Mesendoderm (in vitro differentiated cells): ENCODE measurements around the gene DLD.

Experiments used
- DNase-seq: peaks from one replicate; pipeline ENCODE4 v3.0.0; 2013
- H2AK5ac ChIP-seq: 2 replicates; pipeline ENCODE4 v1.6.1; 2013; ENCODE audit warnings: low read length, inconsistent platforms
- H2BK120ac ChIP-seq: 2 replicates; pipeline ENCODE4 v1.6.1; 2013; ENCODE audit warnings: low read depth, mild to moderate bottlenecking, low read length, moderate library complexity, mixed read lengths
- H2BK15ac ChIP-seq: replicated peaks from 2 replicates; pipeline ENCODE4 v1.6.1; 2013; ENCODE audit warnings: low read depth, mild to moderate bottlenecking, moderate library complexity
- H2BK5ac ChIP-seq: 2 replicates; pipeline ENCODE4 v1.6.1; 2013; ENCODE audit warnings: low read length, inconsistent platforms
- H3K18ac ChIP-seq: 2 replicates; pipeline ENCODE4 v1.6.1; 2013; ENCODE audit warnings: mild to moderate bottlenecking, low read length, mixed read lengths
- H3K23ac ChIP-seq: one replicate; pipeline ENCODE4 v1.6.1; 2013; ENCODE audit warnings: low read length
- H3K27ac ChIP-seq: 2 replicates; pipeline ENCODE4 v1.5.1; 2013; ENCODE audit warnings: low read depth, mild to moderate bottlenecking, inconsistent platforms, low read length, moderate library complexity
- H3K27me3 ChIP-seq: 2 replicates; pipeline ENCODE4 v1.6.1; 2013; ENCODE audit warnings: low read length, control low read depth, mild to moderate bottlenecking, inconsistent platforms; ENCODE audit not compliant: insufficient read depth, poor library complexity
- H3K36me3 ChIP-seq: 2 replicates; pipeline ENCODE4 v1.6.1; 2013; ENCODE audit warnings: low read length, inconsistent platforms; ENCODE audit not compliant: control insufficient read depth, insufficient read depth
- H3K4ac ChIP-seq: one replicate; pipeline ENCODE4 v1.6.1; 2013; ENCODE audit warnings: low read depth, mild to moderate bottlenecking, low read length, moderate library complexity
- H3K4me1 ChIP-seq: 2 replicates; pipeline ENCODE4 v1.6.1; 2013; ENCODE audit warnings: low read depth, low read length, inconsistent platforms; ENCODE audit not compliant: control insufficient read depth
- H3K4me2 ChIP-seq: 2 replicates; pipeline ENCODE4 v1.6.1; 2013; ENCODE audit warnings: low read length
- H3K4me3 ChIP-seq: 2 replicates; pipeline ENCODE4 v1.5.1; 2013; ENCODE audit warnings: mild to moderate bottlenecking, low read length
- H3K56ac ChIP-seq: one replicate; pipeline ENCODE4 v1.6.1; 2013; ENCODE audit warnings: low read length
- H3K79me1 ChIP-seq: 2 replicates; pipeline ENCODE4 v1.6.1; 2013; ENCODE audit warnings: low read length, inconsistent platforms
- H3K79me2 ChIP-seq: 2 replicates; pipeline ENCODE4 v1.6.1; 2013; ENCODE audit warnings: mild to moderate bottlenecking, low read length; ENCODE audit not compliant: control insufficient read depth, insufficient read depth
- H3K9ac ChIP-seq: 2 replicates; pipeline ENCODE4 v1.6.1; 2013; ENCODE audit warnings: low read length, inconsistent platforms
- H4K5ac ChIP-seq: one replicate; pipeline ENCODE4 v1.6.1; 2013; ENCODE audit warnings: low read length
- H4K8ac ChIP-seq: one replicate; pipeline ENCODE4 v1.6.1; 2013; ENCODE audit warnings: low read depth, mild to moderate bottlenecking, control low read depth, low read length, moderate library complexity
- WGBS: extraction: QIAGEN DNeasy Blood & Tissue Kit; methylation state at CpG from one replicate; pipeline ENCODE4 v1.1.7; 2013; ENCODE audit warnings: low lambda C conversion rate, missing lambda C conversion rate; ENCODE audit not compliant: insufficient coverage; ENCODE audit errors: extremely low coverage; 5-methylcytosine and 5-hydroxymethylcytosine counted together

DLD gene

GRCh38 chr7:107943018-107943417, 52.0 kb downstream of the DLD start:
- H4K8ac ChIP-seq: no peak overlapping the region
- no peaks in the 10 kb centered on the region for H3K79me1 ChIP-seq
- H3K27ac ChIP-seq: no peak overlapping the region
- no peak for DNase-seq
- no peak overlapping the region for H3K4me3 ChIP-seq
- H3K23ac ChIP-seq: no peak overlapping the region
- no peak overlapping the region for H2BK5ac ChIP-seq
- WGBS: no CpG with 5 or more reads among the region's 4 CpGs
- H3K4me2 ChIP-seq: no peak overlapping the region
- no peaks in the 10 kb centered on the region for H3K27me3 ChIP-seq
- no peak overlapping the region for H2AK5ac ChIP-seq
- H3K4me1 ChIP-seq: no peaks in the 10 kb centered on the region
- no peak overlapping the region for H2BK15ac ChIP-seq
- no peak overlapping the region for H3K56ac ChIP-seq
- H4K5ac ChIP-seq: no peak overlapping the region
- H2BK120ac ChIP-seq: no peak overlapping the region
- no peak overlapping the region for H3K9ac ChIP-seq
- no peaks in the 10 kb centered on the region for H3K79me2 ChIP-seq
- H3K4ac ChIP-seq: no peak overlapping the region
- H3K36me3 ChIP-seq: peaks cover 2% of the 10 kb centered on the region
- H3K18ac ChIP-seq: no peak overlapping the region

- Histone ChIP-seq H3K9ac (no peak overlapping the region), H2BK120ac (no peak overlapping the region), H3K79me2 (no peaks in the 10 kb centered on the region), H4K8ac (no peak overlapping the region), H2AK5ac (no peak overlapping the region), H3K56ac (no peak overlapping the region), H3K27me3 (no peaks in the 10 kb centered on the region), H2BK5ac (no peak overlapping the region), H3K4ac (no peak overlapping the region), H2BK15ac (no peak overlapping the region), H3K18ac (no peak overlapping the region), H3K79me1 (no peaks in the 10 kb centered on the region), H3K36me3 (peaks cover 2% of the 10 kb centered on the region), H3K27ac (no peak overlapping the region), H3K4me1 (no peaks in the 10 kb centered on the region), H3K4me3 (no peak overlapping the region), H3K23ac (no peak overlapping the region), H4K5ac (no peak overlapping the region), H3K4me2 (no peak overlapping the region)
- DNase-seq: no peak
- WGBS: no CpG with 5 or more reads among the region's 3 CpGs
These were observed 53.6 kb downstream of the DLD start for GRCh38 chr7:107944411-107945169.

DNA sequence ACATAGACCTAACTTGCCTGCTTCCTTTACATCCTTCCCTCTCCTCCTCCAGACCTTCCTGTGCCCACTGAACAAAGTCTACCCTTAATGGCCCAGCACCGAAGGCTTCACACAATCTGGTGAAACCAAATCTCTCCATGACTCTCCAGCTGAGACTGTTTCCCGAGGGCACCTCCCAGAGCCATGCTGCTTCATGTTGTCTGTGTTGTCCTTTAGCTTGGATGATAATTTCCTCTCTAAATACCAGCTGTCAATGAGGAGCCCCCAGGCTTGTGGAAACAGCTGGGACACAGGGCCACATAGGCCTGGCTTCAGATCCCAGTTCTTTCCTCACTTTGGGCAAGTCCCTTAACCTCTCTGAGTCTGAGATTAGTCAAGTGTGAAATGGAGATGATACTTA, 54.3 kb downstream of the DLD start:
- no peaks in the 10 kb centered on the region for H3K36me3 ChIP-seq
- no peak overlapping the region for H2BK120ac ChIP-seq
- H3K4me3 ChIP-seq: no peak overlapping the region
- no peak overlapping the region for H3K23ac ChIP-seq
- H3K4me1 ChIP-seq: no peaks in the 10 kb centered on the region
- H3K79me1 ChIP-seq: no peaks in the 10 kb centered on the region
- no peak for DNase-seq
- no peaks in the 10 kb centered on the region for H3K27me3 ChIP-seq
- no peak overlapping the region for H2AK5ac ChIP-seq
- no peaks in the 10 kb centered on the region for H3K79me2 ChIP-seq
- no peak overlapping the region for H3K9ac ChIP-seq
- H3K4me2 ChIP-seq: no peak overlapping the region
- H3K18ac ChIP-seq: no peak overlapping the region
- H2BK15ac ChIP-seq: no peak overlapping the region
- H3K56ac ChIP-seq: no peak overlapping the region
- no peak overlapping the region for H4K5ac ChIP-seq
- no peak overlapping the region for H3K4ac ChIP-seq
- no peak overlapping the region for H4K8ac ChIP-seq
- H2BK5ac ChIP-seq: no peak overlapping the region
- no CpG with 5 or more reads among the region's 2 CpGs for WGBS
- H3K27ac ChIP-seq: no peak overlapping the region

GRCh38 chr7:107946451-107946850, 55.5 kb downstream of the DLD start:
- Histone ChIP-seq H3K4me2 (no peak overlapping the region), H3K23ac (no peak overlapping the region), H2BK5ac (no peak overlapping the region), H3K18ac (no peak overlapping the region), H3K4me1 (no peaks in the 10 kb centered on the region), H2BK120ac (no peak overlapping the region), H3K36me3 (no peaks in the 10 kb centered on the region), H3K79me2 (no peaks in the 10 kb centered on the region), H2AK5ac (no peak overlapping the region), H4K5ac (no peak overlapping the region), H3K79me1 (no peaks in the 10 kb centered on the region), H2BK15ac (no peak overlapping the region), H3K27ac (no peak overlapping the region), H3K56ac (no peak overlapping the region), H3K9ac (no peak overlapping the region), H3K4me3 (no peak overlapping the region), H3K27me3 (no peaks in the 10 kb centered on the region), H3K4ac (no peak overlapping the region), H4K8ac (no peak overlapping the region)
- no CpG with 5 or more reads among the region's 2 CpGs for WGBS
- no peak for DNase-seq

DNA sequence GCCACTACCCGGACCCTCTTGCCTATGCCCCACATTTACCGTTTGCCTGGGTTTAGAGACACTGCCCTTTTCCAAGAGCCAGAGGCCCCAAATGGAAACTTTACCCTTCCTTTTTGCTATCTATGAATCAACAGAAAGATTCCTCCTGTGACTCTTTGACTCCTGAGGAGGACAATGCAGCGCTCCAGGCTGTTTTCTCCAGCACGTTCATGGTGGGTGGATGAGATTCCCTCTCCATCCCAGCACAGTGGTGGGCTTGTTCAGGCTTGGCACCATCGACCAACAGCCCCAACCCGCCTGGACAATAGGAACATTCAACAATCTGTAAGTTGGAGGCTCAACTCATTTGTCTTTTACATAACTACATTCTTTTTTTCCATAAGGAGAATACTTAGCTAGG, 55.9 kb downstream of the DLD start:
- WGBS: no CpG with 5 or more reads among the region's 6 CpGs
- H3K36me3 ChIP-seq: no peaks in the 10 kb centered on the region
- H2AK5ac ChIP-seq: no peak overlapping the region
- H3K79me2 ChIP-seq: no peaks in the 10 kb centered on the region
- no peak overlapping the region for H3K9ac ChIP-seq
- H2BK120ac ChIP-seq: no peak overlapping the region
- no peak overlapping the region for H3K56ac ChIP-seq
- no peak overlapping the region for H3K18ac ChIP-seq
- no peak overlapping the region for H3K27ac ChIP-seq
- no peak overlapping the region for H3K4ac ChIP-seq
- no peak overlapping the region for H2BK15ac ChIP-seq
- no peak overlapping the region for H3K4me2 ChIP-seq
- H3K27me3 ChIP-seq: no peaks in the 10 kb centered on the region
- no peak overlapping the region for H4K5ac ChIP-seq
- H3K4me1 ChIP-seq: peaks cover under 1% of the 10 kb centered on the region
- H2BK5ac ChIP-seq: no peak overlapping the region
- H3K23ac ChIP-seq: no peak overlapping the region
- DNase-seq: no peak
- no peaks in the 10 kb centered on the region for H3K79me1 ChIP-seq
- no peak overlapping the region for H4K8ac ChIP-seq
- no peak overlapping the region for H3K4me3 ChIP-seq
